H1 (cell line): ENCODE measurements around the gene USB1. TPM values are rescaled to one million over a fixed set of nuclear protein-coding genes. Genes with fewer than 3 reads are reported as not detected.

Source experiments
- CTCF ChIA-PET: fragments of 300-600 bp; sonication (Branson Sonifier 250); formaldehyde crosslinking; loops from one replicate; lab custom pipeline; 2021; ENCODE audit not compliant: partially characterized antibody; lab: Charles Lee
- POLR2A ChIA-PET: fragments of 300-600 bp; sonication (Branson Sonifier 250); formaldehyde crosslinking; loops from one replicate; lab custom pipeline; 2021; ENCODE audit warnings: inconsistent platforms; ENCODE audit not compliant: partially characterized antibody; lab: Charles Lee
- DNase-seq, 2 experiments: peaks; one replicate each; pipeline versions ENCODE4 v3.0.0 to v3.0.0-alpha.2; 2010 to 2022; ENCODE audit warnings: low spot score in 2 of 2, low read depth in 1 of 2, mixed read lengths in 1 of 2
- FAIRE-seq: peaks from 2 replicates; lab custom pipeline; 2011; peaks lifted over from hg19 to GRCh38; lab: Jason Lieb, UNC
- H2AFZ ChIP-seq: 2 replicates; pipeline ENCODE4 v1.8.1; 2012; ENCODE audit warnings: low read length, inconsistent platforms
- H2AK5ac ChIP-seq: 2 replicates; pipeline ENCODE4 v1.6.1; 2013; ENCODE audit warnings: low read depth, low read length
- H2BK120ac ChIP-seq: replicated peaks from 2 replicates; pipeline ENCODE3; 2013; ENCODE audit warnings: low read depth, low read length, inconsistent platforms
- H2BK12ac ChIP-seq: 2 replicates; pipeline ENCODE4 v1.6.1; 2013; ENCODE audit warnings: low read depth, low read length
- H2BK15ac ChIP-seq: 2 replicates; pipeline ENCODE4 v1.6.1; 2013; ENCODE audit warnings: low read length
- H2BK20ac ChIP-seq: 2 replicates; pipeline ENCODE4 v1.6.1; 2013; ENCODE audit warnings: low read length
- H2BK5ac ChIP-seq: 2 replicates; pipeline ENCODE4 v1.6.1; 2013; ENCODE audit warnings: low read depth, low read length
- H3K14ac ChIP-seq: 2 replicates; pipeline ENCODE4 v1.6.1; 2013; ENCODE audit warnings: inconsistent platforms; ENCODE audit not compliant: insufficient read length
- H3K18ac ChIP-seq: 2 replicates; pipeline ENCODE4 v1.6.1; 2013; ENCODE audit warnings: low read length; ENCODE audit errors: extremely low read depth
- H3K23ac ChIP-seq: 2 replicates; pipeline ENCODE4 v1.6.1; 2013; ENCODE audit warnings: inconsistent platforms; ENCODE audit not compliant: insufficient read length
- H3K23me2 ChIP-seq: 2 replicates; pipeline ENCODE4 v1.6.1; 2013; ENCODE audit warnings: low read depth, low read length
- H3K27ac ChIP-seq: 2 replicates; pipeline ENCODE4 v1.6.1; 2011; ENCODE audit warnings: low read depth, low read length, inconsistent platforms
- H3K27me3 ChIP-seq, 4 experiments: replicated peaks in 1 of 4; 1 replicate in 1 of 4; 2 replicates in 3 of 4; pipeline versions ENCODE4 v1.6.1 to v1.8.1; 2011 to 2013; ENCODE audit warnings: low read length in 3 of 4, mild to moderate bottlenecking in 3 of 4, inconsistent platforms in 2 of 4, mixed read lengths in 2 of 4, moderate library complexity in 1 of 4; ENCODE audit not compliant: control insufficient read depth in 3 of 4, insufficient read depth in 3 of 4; ENCODE audit errors: extremely low read depth in 1 of 4
- H3K36me3 ChIP-seq, 4 experiments: 2 replicates each; pipeline versions ENCODE4 v1.6.1 to v1.8.1; 2011 to 2013; ENCODE audit warnings: mild to moderate bottlenecking in 4 of 4, low read length in 3 of 4, moderate library complexity in 2 of 4, control low read depth in 1 of 4, inconsistent platforms in 1 of 4; ENCODE audit not compliant: insufficient read depth in 4 of 4, control insufficient read depth in 2 of 4
- H3K4ac ChIP-seq: replicated peaks from 2 replicates; pipeline ENCODE3; 2013; ENCODE audit warnings: low read length, low read depth, mixed read lengths, inconsistent platforms; ENCODE audit not compliant: insufficient read length
- H3K4me1 ChIP-seq, 4 experiments: replicated peaks in 1 of 4; 1 replicate in 1 of 4; 2 replicates in 3 of 4; pipeline versions ENCODE4 v1.6.1 to v1.8.1; 2011 to 2013; ENCODE audit warnings: low read length in 3 of 4, inconsistent platforms in 2 of 4, mixed read lengths in 1 of 4; ENCODE audit not compliant: insufficient read depth in 4 of 4, control insufficient read depth in 3 of 4
- H3K4me2 ChIP-seq, 2 experiments: 2 replicates each; pipeline versions ENCODE4 v1.6.1 to v1.8.1; 2011 to 2013; ENCODE audit warnings: low read depth in 2 of 2, low read length in 2 of 2, control low read depth in 1 of 2, inconsistent platforms in 1 of 2, mild to moderate bottlenecking in 1 of 2; ENCODE audit not compliant: insufficient read depth in 1 of 2
- H3K4me3 ChIP-seq, 4 experiments: fragments of 200-600, 300-600 bp in 1 of 4; sonication (generic), shearing (Covaris generic), sonication (Bioruptor Twin) in 1 of 4; 2 replicates each; pipeline versions ENCODE4 v1.5.1 to v1.8.1; 2011 to 2016; ENCODE audit warnings: low read length in 4 of 4, low read depth in 3 of 4, control low read depth in 2 of 4, inconsistent platforms in 2 of 4, mild to moderate bottlenecking in 2 of 4, mixed read lengths in 1 of 4, moderate library complexity in 1 of 4; ENCODE audit not compliant: insufficient read depth in 2 of 4; ENCODE audit errors: extremely low read depth in 1 of 4
- H3K56ac ChIP-seq: replicated peaks from 2 replicates; pipeline ENCODE3; 2013; ENCODE audit warnings: low read depth, mild to moderate bottlenecking, mixed read lengths, low read length, inconsistent platforms; ENCODE audit not compliant: insufficient read length
- H3K79me1 ChIP-seq: 2 replicates; pipeline ENCODE4 v1.6.1; 2013; ENCODE audit warnings: low read depth, low read length, control low read depth
- H3K79me2 ChIP-seq, 2 experiments: 2 replicates each; pipeline versions ENCODE4 v1.6.1 to v1.8.1; 2012 to 2013; ENCODE audit warnings: low read length in 2 of 2, mild to moderate bottlenecking in 2 of 2, inconsistent platforms in 1 of 2; ENCODE audit not compliant: insufficient read depth in 2 of 2, control insufficient read depth in 1 of 2
- H3K9ac ChIP-seq, 4 experiments: replicated peaks in 1 of 4; 1 replicate in 1 of 4; 2 replicates in 3 of 4; pipeline versions ENCODE4 v1.6.1 to v1.8.1; 2011 to 2013; ENCODE audit warnings: low read depth in 3 of 4, low read length in 3 of 4, control low read depth in 2 of 4, mild to moderate bottlenecking in 2 of 4, moderate library complexity in 2 of 4, inconsistent platforms in 1 of 4; ENCODE audit errors: extremely low read depth in 1 of 4
- H3K9me3 ChIP-seq, 2 experiments: 2 replicates each; pipeline versions ENCODE4 v1.6.1 to v1.8.1; 2012 to 2013; ENCODE audit warnings: mild to moderate bottlenecking in 2 of 2, moderate library complexity in 2 of 2, control low read depth in 1 of 2, inconsistent platforms in 1 of 2, low read depth in 1 of 2, low read length in 1 of 2, mixed read lengths in 1 of 2; ENCODE audit not compliant: insufficient read depth in 2 of 2
- H4K20me1 ChIP-seq, 2 experiments: replicated peaks in 1 of 2; 2 replicates each; pipeline versions ENCODE3 to v1.8.1; 2011 to 2013; ENCODE audit warnings: inconsistent platforms in 2 of 2, low read length in 2 of 2, mild to moderate bottlenecking in 1 of 2; ENCODE audit not compliant: insufficient read depth in 2 of 2, control insufficient read depth in 1 of 2
- H4K5ac ChIP-seq: 2 replicates; pipeline ENCODE4 v1.6.1; 2013; ENCODE audit warnings: low read length, low read depth, mixed read lengths, inconsistent platforms; ENCODE audit not compliant: insufficient read length
- H4K8ac ChIP-seq: 2 replicates; pipeline ENCODE4 v1.8.0; 2013; ENCODE audit warnings: mild to moderate bottlenecking, moderate library complexity, low read length, inconsistent platforms; ENCODE audit not compliant: insufficient read depth; ENCODE audit errors: extremely low read depth
- H4K91ac ChIP-seq: replicated peaks from 2 replicates; pipeline ENCODE3; 2013; ENCODE audit warnings: low read length, mixed read lengths, inconsistent platforms; ENCODE audit not compliant: insufficient read length
- HDAC2 ChIP-seq, 2 experiments: fragments of 300-600 bp in 1 of 2; sonication (generic) in 1 of 2; IDR thresholded peaks; 2 replicates each; pipeline ENCODE4 v1.6.1; 2011 to 2012; ENCODE audit warnings: low read depth in 2 of 2, low read length in 2 of 2, mild to moderate bottlenecking in 2 of 2, moderate library complexity in 2 of 2, borderline replicate concordance in 1 of 2, inconsistent platforms in 1 of 2
- KDM1A ChIP-seq: fragments of 200-600, 300-600 bp; sonication (generic); IDR thresholded peaks from 2 replicates; pipeline ENCODE4 v1.7.1; 2016; ENCODE audit warnings: mild to moderate bottlenecking, low read length, borderline replicate concordance
- KDM4A ChIP-seq: IDR thresholded peaks from one replicate; pipeline ENCODE4 v1.7.1; 2012; ENCODE audit warnings: low read depth, mild to moderate bottlenecking, moderate library complexity, low read length, inconsistent platforms; ENCODE audit not compliant: severe bottlenecking
- PHF8 ChIP-seq: fragments of 200-600 bp; sonication (generic); conservative IDR thresholded peaks from 2 replicates; pipeline ENCODE4 v1.7.1; 2012; ENCODE audit warnings: low read depth, mild to moderate bottlenecking, inconsistent platforms, low read length, moderate library complexity
- whole genome bisulfite sequencing, 2 experiments: shearing (Covaris generic) in 1 of 2; methylation state at CpG; one replicate each; pipeline versions ENCODE4 v1.1.6 to v1.1.7; 2013 to 2015; ENCODE audit warnings: low lambda C conversion rate in 2 of 2, mixed read lengths in 2 of 2, inconsistent platforms in 1 of 2, low coverage in 1 of 2, missing lambda C conversion rate in 1 of 2; ENCODE audit not compliant: insufficient replicate concordance in 2 of 2, insufficient coverage in 1 of 2, insufficient read length in 1 of 2; ENCODE audit errors: extremely low coverage in 1 of 2, missing lambda C conversion rate in 1 of 2; 5-methylcytosine and 5-hydroxymethylcytosine counted together
- polyA plus RNA-seq, 7 experiments: library from polyadenylated mRNA; depleted of rRNA in 3 of 7; stranded (reverse) in 5 of 7; unstranded in 2 of 7; fragments of >200 nt in 5 of 7; fragments of 200-250 nt in 2 of 7; gene quantifications; 1 replicate in 5 of 7; 2 replicates in 1 of 7; 4 replicates in 1 of 7; pipeline versions ENCODE4 v1.2.1 to v1.2.3, GENCODE V29; 2011 to 2013; ENCODE audit warnings: missing spikeins in 2 of 7, mixed read lengths in 2 of 7
- total RNA-seq: library from RNA; stranded (reverse); fragmentation: NEBNext Ultra II Directional; extraction: Animal tissue kit (Norgen Biotek cat#: 25700); gene quantifications from 2 replicates; pipeline ENCODE4 v1.2.1, GENCODE V29; 2021

The USB1 gene
- total and polyA plus RNA-seq, 2 of the 8 experiments (the other 6 are each of a cell fraction or from before 2014, with no cell fraction given) = 65.4 to 75.9 TPM

GRCh38 chr16:57953857-57954256 is 47.4 kb upstream of the USB1 start:
- no peak for FAIRE-seq
- TF ChIP-seq KDM4A (no peak), KDM1A (peak; percentile 84; the same call in 1 of the 2 replicates), HDAC2 (IDR thresholded peaks at IDR 0.05; ENCODE audit: borderline replicate concordance in 1 of 2, low read depth in 2 of 2, low read length in 2 of 2) (0 out of 4 replicates have a peak, but pooled peaks of 1 of the 2 experiments have one; percentile 41), PHF8 (no peak)

More at GRCh38 chr16:57953857-57954256, 47.4 kb upstream of the USB1 start:
- no peak for DNase-seq
- Histone ChIP-seq H4K5ac (no peak overlapping the region), H3K79me2 (no peaks in the 10 kb centered on the region), H3K36me3 (no peaks in the 10 kb centered on the region), H3K79me1 (no peaks in the 10 kb centered on the region), H3K14ac (no peak overlapping the region), H2BK120ac (no peak overlapping the region), H2BK5ac (no peak overlapping the region), H3K18ac (no peak overlapping the region), H3K27ac (no peak overlapping the region), H4K8ac (no peak overlapping the region), H3K23me2 (no peaks in the 10 kb centered on the region), H3K56ac (no peak overlapping the region), H2AFZ (no peak overlapping the region), H2BK15ac (no peak overlapping the region), H2BK12ac (no peak overlapping the region), H3K23ac (no peak overlapping the region), H3K4me2 (no peak overlapping the region), H4K20me1 (no peaks in the 10 kb centered on the region), H3K9ac (no peak overlapping the region), H3K4ac (no peak overlapping the region), H2BK20ac (no peak overlapping the region), H3K9me3 (no peaks in the 10 kb centered on the region), H3K4me3 (no peak overlapping the region), H4K91ac (no peak overlapping the region), H2AK5ac (no peak overlapping the region), H3K27me3 (no peaks in the 10 kb centered on the region; a peak in 1 of 7 replicates), H3K4me1 (peaks cover 0 to 10% (median 5%) of the 10 kb centered on the region in 4 experiments; a peak in 6 of 7 replicates)
- CTCF ChIA-PET = interaction anchor here (0.8 to 2.6 kb wide), 9 partner anchors 8 to 173 kb away, joined by 3 to 10 read pairs (median 3); partner anchors contain the start of genes USB1 and ZNF319
- POLR2A ChIA-PET = interaction anchor here (1.1 kb wide), 1 partner anchor 47 kb away, joined by 3 read pairs; no protein-coding TSS in a partner anchor
- 100% methylated on average over 1 of the region's 1 CpG; no CpG with 5 or more reads in 1 of the 2 experiments for WGBS, 2 experiments
